SK-N-SH (cell line): ENCODE measurements around the gene RUNDC3A. TPM values are rescaled to one million over a fixed set of nuclear protein-coding genes. Genes with fewer than 3 reads are reported as not detected.
A peak's percentile ranks its signal among the peaks of the same experiment; 100 is the strongest.

Experiments used
- CTCF ChIA-PET: fragments of 300-600, 350-600 bp; formaldehyde crosslinking; extraction: SDS; loops from one replicate; lab custom pipeline; 2021; lab: Yijun Ruan, JAX
- POLR2A ChIA-PET: fragments of 350-600 bp; sonication (Branson Sonifier 250); formaldehyde crosslinking; extraction: SDS; loops from one replicate; lab custom pipeline; 2020; ENCODE audit warnings: antibody characterized with exemption, inconsistent platforms; lab: Yijun Ruan, JAX
- DNase-seq: peaks from one replicate; pipeline ENCODE4 v3.0.0; 2012
- H2AFZ ChIP-seq: fragments of 200-600 bp; sonication (generic); 2 replicates; pipeline ENCODE4 v1.8.1; 2016; ENCODE audit warnings: antibody characterized with exemption, mild to moderate bottlenecking, low read depth
- H3F3A ChIP-seq: fragments of 200-600 bp; sonication (generic); replicated peaks from 2 replicates; pipeline ENCODE3; 2016; ENCODE audit warnings: antibody characterized with exemption, mild to moderate bottlenecking; ENCODE audit not compliant: insufficient read depth
- H3K27ac ChIP-seq, 2 experiments: fragments of 200-500 bp in 1 of 2; fragments of 200-600 bp in 1 of 2; sonication (Bioruptor generic) in 1 of 2; sonication (generic), shearing (Covaris generic) in 1 of 2; 2 replicates each; pipeline versions ENCODE4 v1.5.1 to v1.6.1; 2014 to 2016; ENCODE audit warnings: low read depth in 2 of 2, inconsistent platforms in 1 of 2, low read length in 1 of 2, mild to moderate bottlenecking in 1 of 2, mixed read lengths in 1 of 2
- H3K27me3 ChIP-seq: fragments of 200-600 bp; sonication (generic), shearing (Covaris generic); 2 replicates; pipeline ENCODE4 v1.6.1; 2016; ENCODE audit warnings: mixed run types; ENCODE audit not compliant: insufficient read depth
- H3K36me3 ChIP-seq, 2 experiments: fragments of 200-500 bp in 1 of 2; fragments of 200-600 bp in 1 of 2; sonication (Bioruptor generic) in 1 of 2; sonication (generic) in 1 of 2; replicated peaks in 1 of 2; 2 replicates each; pipeline versions ENCODE3 to v1.5.1; 2014 to 2016; ENCODE audit warnings: low read length in 1 of 2, mild to moderate bottlenecking in 1 of 2; ENCODE audit not compliant: insufficient read depth in 2 of 2, control insufficient read depth in 1 of 2
- H3K4me1 ChIP-seq, 2 experiments: fragments of 200-500 bp in 1 of 2; fragments of 200-600 bp in 1 of 2; sonication (Bioruptor generic) in 1 of 2; sonication (generic), shearing (Covaris generic) in 1 of 2; 2 replicates each; pipeline versions ENCODE4 v1.5.1 to v1.6.1; 2014 to 2016; ENCODE audit warnings: low read depth in 1 of 2, low read length in 1 of 2, mixed run types in 1 of 2; ENCODE audit not compliant: insufficient read depth in 2 of 2, control insufficient read depth in 1 of 2
- H3K4me2 ChIP-seq: fragments of 200-600 bp; sonication (generic), shearing (Covaris generic); 2 replicates; pipeline ENCODE4 v1.6.1; 2017; ENCODE audit warnings: mixed run types
- H3K4me3 ChIP-seq, 2 experiments: fragments of 200-500 bp in 1 of 2; fragments of 200-600 bp in 1 of 2; sonication (Bioruptor generic) in 1 of 2; sonication (generic), shearing (Covaris generic) in 1 of 2; 2 replicates each; pipeline versions ENCODE4 v1.5.1 to v1.8.1; 2014 to 2016; ENCODE audit warnings: low read depth in 2 of 2, inconsistent platforms in 1 of 2, low read length in 1 of 2, mild to moderate bottlenecking in 1 of 2, mixed read lengths in 1 of 2, moderate library complexity in 1 of 2
- H3K79me2 ChIP-seq: fragments of 200-600 bp; sonication (generic); 2 replicates; pipeline ENCODE4 v1.8.1; 2017; ENCODE audit warnings: mild to moderate bottlenecking; ENCODE audit not compliant: insufficient read depth
- H3K9ac ChIP-seq: fragments of 200-600 bp; sonication (generic); 2 replicates; pipeline ENCODE4 v1.6.1; 2017; ENCODE audit warnings: mixed run types
- H3K9me2 ChIP-seq: fragments of 200-600 bp; sonication (generic); 2 replicates; pipeline ENCODE4 v1.6.1; 2017; ENCODE audit warnings: mixed run types
- H3K9me3 ChIP-seq: fragments of 200-600 bp; sonication (generic); 2 replicates; pipeline ENCODE4 v1.6.1; 2017; ENCODE audit warnings: mixed run types, mild to moderate bottlenecking, moderate library complexity
- H4K20me1 ChIP-seq: fragments of 200-600 bp; sonication (generic); 2 replicates; pipeline ENCODE4 v1.6.1; 2017; ENCODE audit warnings: mild to moderate bottlenecking, mixed run types; ENCODE audit not compliant: insufficient read depth
- ELF1 ChIP-seq: IDR thresholded peaks from 2 replicates; pipeline ENCODE4 v1.4.0; 2012
- EP300 ChIP-seq, 2 experiments: IDR thresholded peaks; 2 replicates each; pipeline versions ENCODE4 v1.4.0 to v1.6.1; 2012; ENCODE audit warnings: borderline replicate concordance in 1 of 2, low read depth in 1 of 2, low read length in 1 of 2
- EZH2phosphoT487 ChIP-seq: fragments of 200-600 bp; sonication (generic); IDR thresholded peaks from 2 replicates; pipeline ENCODE4 v1.6.1; 2017; ENCODE audit warnings: low read depth, mixed run types, mild to moderate bottlenecking, antibody characterized with exemption, moderate library complexity, borderline replicate concordance
- FOSL2 ChIP-seq: IDR thresholded peaks from 2 replicates; pipeline ENCODE4 v1.4.0; 2012; ENCODE audit warnings: low read depth, mild to moderate bottlenecking, moderate library complexity, borderline replicate concordance
- FOXJ3 ChIP-seq: sonication (generic); formaldehyde crosslinking; IDR thresholded peaks from 2 replicates; pipeline ENCODE4 v1.5.1; 2020; ENCODE audit warnings: mild to moderate bottlenecking, missing genetic modification reagents
- FOXM1 ChIP-seq: IDR thresholded peaks from 2 replicates; pipeline ENCODE4 v1.4.0; 2012; ENCODE audit warnings: low read depth, mild to moderate bottlenecking
- JUND ChIP-seq: IDR thresholded peaks from 2 replicates; pipeline ENCODE4 v1.4.0; 2012
- MEF2A ChIP-seq: IDR thresholded peaks from 2 replicates; pipeline ENCODE4 v1.4.0; 2012; ENCODE audit warnings: low read depth, borderline replicate concordance
- MXI1 ChIP-seq: IDR thresholded peaks from 2 replicates; pipeline ENCODE4 v1.6.1; 2012; ENCODE audit warnings: mild to moderate bottlenecking, low read depth, low read length, improper control_type of control experiment
- NFIC ChIP-seq: IDR thresholded peaks from 2 replicates; pipeline ENCODE4 v1.4.0; 2012; ENCODE audit warnings: borderline replicate concordance
- NRF1 ChIP-seq: IDR thresholded peaks from 2 replicates; pipeline ENCODE4 v1.6.1; 2012; ENCODE audit warnings: low read depth, mild to moderate bottlenecking, low read length
- POLR2AphosphoS5 ChIP-seq: IDR thresholded peaks from 2 replicates; pipeline ENCODE4 v1.6.1; 2012; ENCODE audit warnings: low read depth, low read length
- RAD21 ChIP-seq: IDR thresholded peaks from 2 replicates; pipeline ENCODE4 v1.6.1; 2012; ENCODE audit warnings: mild to moderate bottlenecking, low read length
- RCOR1 ChIP-seq: fragments of 150-350 bp; IDR thresholded peaks from 2 replicates; pipeline ENCODE4 v1.6.1; 2017; ENCODE audit warnings: antibody characterized with exemption, low read length
- RFX5 ChIP-seq: IDR thresholded peaks from 2 replicates; pipeline ENCODE4 v1.6.1; 2012; ENCODE audit warnings: mild to moderate bottlenecking, improper control_type of control experiment, low read length
- RXRA ChIP-seq: IDR thresholded peaks from 2 replicates; pipeline ENCODE4 v1.4.0; 2012; ENCODE audit warnings: low read depth, mild to moderate bottlenecking, borderline replicate concordance
- TAF1 ChIP-seq: IDR thresholded peaks from 2 replicates; pipeline ENCODE4 v1.6.1; 2012; ENCODE audit warnings: low read depth, mild to moderate bottlenecking, low read length, moderate library complexity, borderline replicate concordance
- TCF12 ChIP-seq: IDR thresholded peaks from 2 replicates; pipeline ENCODE4 v1.4.0; 2012
- TEAD4 ChIP-seq: IDR thresholded peaks from 2 replicates; pipeline ENCODE4 v1.4.0; 2012; ENCODE audit warnings: mild to moderate bottlenecking, borderline replicate concordance; ENCODE audit not compliant: insufficient read depth
- YY1 ChIP-seq: IDR thresholded peaks from 2 replicates; pipeline ENCODE4 v1.4.0; 2012; ENCODE audit warnings: low read depth, mild to moderate bottlenecking
- WGBS: methylation state at CpG from one replicate; pipeline ENCODE4 v1.1.6; 2017; ENCODE audit warnings: low lambda C conversion rate; 5-methylcytosine and 5-hydroxymethylcytosine counted together
- polyA plus RNA-seq, 3 experiments: library from polyadenylated mRNA; depleted of rRNA; stranded (reverse); fragments of >200 nt; gene quantifications; 2 replicates each; pipeline ENCODE4 v1.2.3, GENCODE V29; 2012
- TF ChIP-seq, protein P1 (sequence below): IDR thresholded peaks from 2 replicates; pipeline ENCODE4 v1.4.0; 2012; ENCODE audit warnings: low read depth
- TF ChIP-seq, protein P2 (sequence below): fragments of 150-350 bp; IDR thresholded peaks from 2 replicates; pipeline ENCODE4 v1.6.1; 2017; ENCODE audit warnings: antibody characterized with exemption, low read length, low read depth, borderline replicate concordance
- TF ChIP-seq, protein P3 (sequence below): fragments of 150-350 bp; IDR thresholded peaks from 2 replicates; pipeline ENCODE4 v1.6.1; 2016; ENCODE audit warnings: mild to moderate bottlenecking, low read depth, low read length
- TF ChIP-seq, protein P4 (sequence below): IDR thresholded peaks from 2 replicates; pipeline ENCODE4; 2012
- TF ChIP-seq, protein P5 (sequence below): IDR thresholded peaks from 2 replicates; pipeline ENCODE4 v1.6.1; 2012; ENCODE audit warnings: mild to moderate bottlenecking, low read depth, low read length, moderate library complexity
- TF ChIP-seq, protein P6 (sequence below): fragments of 200-600 bp; sonication (generic); IDR thresholded peaks from 2 replicates; pipeline ENCODE4 v1.6.1; 2017; ENCODE audit warnings: antibody characterized with exemption, mild to moderate bottlenecking, moderate library complexity

Gene RUNDC3A
- polyA plus RNA-seq, 1 of the 3 experiments (the other 2 are of a cell fraction): 8.9 TPM

DNA sequence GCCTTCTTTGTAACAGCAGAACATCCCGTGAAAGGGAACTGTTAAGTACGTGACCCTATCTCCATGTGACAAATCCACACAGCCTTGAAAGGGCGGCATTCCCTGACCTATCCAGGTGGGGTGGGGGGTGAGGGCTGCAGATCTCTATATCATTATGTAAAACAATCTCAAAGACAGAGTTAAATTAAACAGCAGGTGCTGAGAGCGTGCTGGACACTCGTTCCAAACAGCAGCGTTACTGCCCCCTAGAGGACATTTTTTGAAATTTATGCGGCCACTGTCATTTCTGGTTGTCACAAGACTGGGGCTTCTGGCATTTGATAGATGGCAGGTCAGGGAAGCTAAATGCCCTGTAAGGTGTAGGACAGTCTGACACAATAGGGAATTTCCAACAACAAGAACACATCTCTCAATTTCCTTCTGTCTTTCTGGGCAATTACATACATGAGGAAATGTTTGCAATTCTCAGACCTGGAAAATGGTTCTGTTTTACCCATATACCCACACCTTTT lies 22.9 kb downstream of the RUNDC3A start:
- Histone ChIP-seq H3K36me3 (no peaks in the 10 kb centered on the region), H3K9ac (no peak overlapping the region), H3F3A (peaks cover 9% of the 10 kb centered on the region), H3K4me1 (peaks cover 0 to 5% of the 10 kb centered on the region in 2 experiments; a peak in 1 of 4 replicates), H2AFZ (no peak overlapping the region), H4K20me1 (no peaks in the 10 kb centered on the region), H3K9me3 (no peaks in the 10 kb centered on the region), H3K27me3 (no peaks in the 10 kb centered on the region), H3K4me3 (peak overlapping the region in 1 of 2 experiments; percentile 14; a peak in 1 of 4 replicates), H3K79me2 (no peaks in the 10 kb centered on the region), H3K27ac (no peak overlapping the region; a peak in 1 of 4 replicates), H3K9me2 (no peaks in the 10 kb centered on the region), H3K4me2 (no peak overlapping the region)
- POLR2A ChIA-PET: interaction anchor here (1.0 to 1.4 kb wide), 2 partner anchors 14 to 111 kb away, joined by 3 read pairs; partner anchors contain the start of gene GRN
- peak; percentile 79 for DNase-seq
- 12% methylated on average over 7 of the region's 7 CpGs for WGBS
- CTCF ChIA-PET: interaction anchor here (0.6 to 5.2 kb wide), 39 partner anchors 9 to 1655 kb away, joined by 3 to 57 read pairs (median 6); partner anchors contain the start of genes FAM171A2, GRN, RUNDC3A and TMUB2
- TF ChIP-seq NRF1: no peak
- no peak for TF ChIP-seq FOXM1
- peak; percentile 81 for TF ChIP-seq RAD21
- no peak for TF ChIP-seq NFIC
- TF ChIP-seq POLR2AphosphoS5: no peak
- peak; percentile 40; the same call in 1 of the 2 replicates for TF ChIP-seq TCF12
- TF ChIP-seq MEF2A: no peak
- TF ChIP-seq, protein P1, sequence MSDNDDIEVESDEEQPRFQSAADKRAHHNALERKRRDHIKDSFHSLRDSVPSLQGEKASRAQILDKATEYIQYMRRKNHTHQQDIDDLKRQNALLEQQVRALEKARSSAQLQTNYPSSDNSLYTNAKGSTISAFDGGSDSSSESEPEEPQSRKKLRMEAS: peak; percentile 84; the same call in 1 of the 2 replicates
- TF ChIP-seq JUND: no peak
- TF ChIP-seq, protein P2, sequence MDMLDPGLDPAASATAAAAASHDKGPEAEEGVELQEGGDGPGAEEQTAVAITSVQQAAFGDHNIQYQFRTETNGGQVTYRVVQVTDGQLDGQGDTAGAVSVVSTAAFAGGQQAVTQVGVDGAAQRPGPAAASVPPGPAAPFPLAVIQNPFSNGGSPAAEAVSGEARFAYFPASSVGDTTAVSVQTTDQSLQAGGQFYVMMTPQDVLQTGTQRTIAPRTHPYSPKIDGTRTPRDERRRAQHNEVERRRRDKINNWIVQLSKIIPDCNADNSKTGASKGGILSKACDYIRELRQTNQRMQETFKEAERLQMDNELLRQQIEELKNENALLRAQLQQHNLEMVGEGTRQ: no peak
- TF ChIP-seq, protein P3, sequence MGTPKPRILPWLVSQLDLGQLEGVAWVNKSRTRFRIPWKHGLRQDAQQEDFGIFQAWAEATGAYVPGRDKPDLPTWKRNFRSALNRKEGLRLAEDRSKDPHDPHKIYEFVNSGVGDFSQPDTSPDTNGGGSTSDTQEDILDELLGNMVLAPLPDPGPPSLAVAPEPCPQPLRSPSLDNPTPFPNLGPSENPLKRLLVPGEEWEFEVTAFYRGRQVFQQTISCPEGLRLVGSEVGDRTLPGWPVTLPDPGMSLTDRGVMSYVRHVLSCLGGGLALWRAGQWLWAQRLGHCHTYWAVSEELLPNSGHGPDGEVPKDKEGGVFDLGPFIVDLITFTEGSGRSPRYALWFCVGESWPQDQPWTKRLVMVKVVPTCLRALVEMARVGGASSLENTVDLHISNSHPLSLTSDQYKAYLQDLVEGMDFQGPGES: no peak
- TF ChIP-seq, protein P4, sequence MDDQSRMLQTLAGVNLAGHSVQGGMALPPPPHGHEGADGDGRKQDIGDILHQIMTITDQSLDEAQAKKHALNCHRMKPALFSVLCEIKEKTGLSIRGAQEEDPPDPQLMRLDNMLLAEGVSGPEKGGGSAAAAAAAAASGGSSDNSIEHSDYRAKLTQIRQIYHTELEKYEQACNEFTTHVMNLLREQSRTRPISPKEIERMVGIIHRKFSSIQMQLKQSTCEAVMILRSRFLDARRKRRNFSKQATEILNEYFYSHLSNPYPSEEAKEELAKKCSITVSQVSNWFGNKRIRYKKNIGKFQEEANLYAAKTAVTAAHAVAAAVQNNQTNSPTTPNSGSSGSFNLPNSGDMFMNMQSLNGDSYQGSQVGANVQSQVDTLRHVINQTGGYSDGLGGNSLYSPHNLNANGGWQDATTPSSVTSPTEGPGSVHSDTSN: peak; percentile 57
- TF ChIP-seq ELF1: no peak
- TF ChIP-seq FOXJ3 (CRISPR knock-in tag): no peak
- no peak for TF ChIP-seq RXRA
- no peak for TF ChIP-seq YY1
- TF ChIP-seq EZH2phosphoT487: no peak
- TF ChIP-seq, protein P5, sequence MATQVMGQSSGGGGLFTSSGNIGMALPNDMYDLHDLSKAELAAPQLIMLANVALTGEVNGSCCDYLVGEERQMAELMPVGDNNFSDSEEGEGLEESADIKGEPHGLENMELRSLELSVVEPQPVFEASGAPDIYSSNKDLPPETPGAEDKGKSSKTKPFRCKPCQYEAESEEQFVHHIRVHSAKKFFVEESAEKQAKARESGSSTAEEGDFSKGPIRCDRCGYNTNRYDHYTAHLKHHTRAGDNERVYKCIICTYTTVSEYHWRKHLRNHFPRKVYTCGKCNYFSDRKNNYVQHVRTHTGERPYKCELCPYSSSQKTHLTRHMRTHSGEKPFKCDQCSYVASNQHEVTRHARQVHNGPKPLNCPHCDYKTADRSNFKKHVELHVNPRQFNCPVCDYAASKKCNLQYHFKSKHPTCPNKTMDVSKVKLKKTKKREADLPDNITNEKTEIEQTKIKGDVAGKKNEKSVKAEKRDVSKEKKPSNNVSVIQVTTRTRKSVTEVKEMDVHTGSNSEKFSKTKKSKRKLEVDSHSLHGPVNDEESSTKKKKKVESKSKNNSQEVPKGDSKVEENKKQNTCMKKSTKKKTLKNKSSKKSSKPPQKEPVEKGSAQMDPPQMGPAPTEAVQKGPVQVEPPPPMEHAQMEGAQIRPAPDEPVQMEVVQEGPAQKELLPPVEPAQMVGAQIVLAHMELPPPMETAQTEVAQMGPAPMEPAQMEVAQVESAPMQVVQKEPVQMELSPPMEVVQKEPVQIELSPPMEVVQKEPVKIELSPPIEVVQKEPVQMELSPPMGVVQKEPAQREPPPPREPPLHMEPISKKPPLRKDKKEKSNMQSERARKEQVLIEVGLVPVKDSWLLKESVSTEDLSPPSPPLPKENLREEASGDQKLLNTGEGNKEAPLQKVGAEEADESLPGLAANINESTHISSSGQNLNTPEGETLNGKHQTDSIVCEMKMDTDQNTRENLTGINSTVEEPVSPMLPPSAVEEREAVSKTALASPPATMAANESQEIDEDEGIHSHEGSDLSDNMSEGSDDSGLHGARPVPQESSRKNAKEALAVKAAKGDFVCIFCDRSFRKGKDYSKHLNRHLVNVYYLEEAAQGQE: no peak
- 0 out of 2 replicates have a peak, but pooled peaks have one; percentile 10 for TF ChIP-seq RCOR1
- no peak for TF ChIP-seq EP300 (IDR thresholded peaks at IDR 0.05; ENCODE audit: borderline replicate concordance in 1 of 2, low read depth in 1 of 2, low read length in 1 of 2)
- TF ChIP-seq RFX5: no peak
- no peak for TF ChIP-seq TEAD4
- no peak for TF ChIP-seq FOSL2
- TF ChIP-seq MXI1: peak; percentile 84
- TF ChIP-seq, protein P6, sequence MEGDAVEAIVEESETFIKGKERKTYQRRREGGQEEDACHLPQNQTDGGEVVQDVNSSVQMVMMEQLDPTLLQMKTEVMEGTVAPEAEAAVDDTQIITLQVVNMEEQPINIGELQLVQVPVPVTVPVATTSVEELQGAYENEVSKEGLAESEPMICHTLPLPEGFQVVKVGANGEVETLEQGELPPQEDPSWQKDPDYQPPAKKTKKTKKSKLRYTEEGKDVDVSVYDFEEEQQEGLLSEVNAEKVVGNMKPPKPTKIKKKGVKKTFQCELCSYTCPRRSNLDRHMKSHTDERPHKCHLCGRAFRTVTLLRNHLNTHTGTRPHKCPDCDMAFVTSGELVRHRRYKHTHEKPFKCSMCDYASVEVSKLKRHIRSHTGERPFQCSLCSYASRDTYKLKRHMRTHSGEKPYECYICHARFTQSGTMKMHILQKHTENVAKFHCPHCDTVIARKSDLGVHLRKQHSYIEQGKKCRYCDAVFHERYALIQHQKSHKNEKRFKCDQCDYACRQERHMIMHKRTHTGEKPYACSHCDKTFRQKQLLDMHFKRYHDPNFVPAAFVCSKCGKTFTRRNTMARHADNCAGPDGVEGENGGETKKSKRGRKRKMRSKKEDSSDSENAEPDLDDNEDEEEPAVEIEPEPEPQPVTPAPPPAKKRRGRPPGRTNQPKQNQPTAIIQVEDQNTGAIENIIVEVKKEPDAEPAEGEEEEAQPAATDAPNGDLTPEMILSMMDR: peak; percentile 85
- no peak for TF ChIP-seq TAF1
